Skeletal muscle satellite cell (primary cell): ENCODE data around the gene IMPA2.

Experiments used
- H3K27me3 ChIP-seq: 2 replicates; pipeline ENCODE4 v1.7.0; 2013; ENCODE audit warnings: low read length; ENCODE audit not compliant: control insufficient read depth, insufficient read depth
- H3K36me3 ChIP-seq: 2 replicates; pipeline ENCODE4 v1.7.0; 2013; ENCODE audit warnings: mild to moderate bottlenecking, control low read depth, low read length; ENCODE audit not compliant: insufficient read depth
- H3K4me1 ChIP-seq: 2 replicates; pipeline ENCODE4 v1.7.0; 2013; ENCODE audit warnings: low read length; ENCODE audit not compliant: control insufficient read depth, insufficient read depth
- H3K4me2 ChIP-seq: 2 replicates; pipeline ENCODE4 v1.7.0; 2013; ENCODE audit warnings: mild to moderate bottlenecking, low read length
- H3K4me3 ChIP-seq: 2 replicates; pipeline ENCODE4 v1.7.0; 2013; ENCODE audit warnings: low read length
- H3K9ac ChIP-seq: 2 replicates; pipeline ENCODE4 v1.7.0; 2013; ENCODE audit warnings: mild to moderate bottlenecking, low read depth, low read length, moderate library complexity
- H3K9me3 ChIP-seq: replicated peaks from 2 replicates; pipeline ENCODE4 v1.7.0; 2013; ENCODE audit warnings: mild to moderate bottlenecking, control low read depth, low read length

The IMPA2 gene

DNA sequence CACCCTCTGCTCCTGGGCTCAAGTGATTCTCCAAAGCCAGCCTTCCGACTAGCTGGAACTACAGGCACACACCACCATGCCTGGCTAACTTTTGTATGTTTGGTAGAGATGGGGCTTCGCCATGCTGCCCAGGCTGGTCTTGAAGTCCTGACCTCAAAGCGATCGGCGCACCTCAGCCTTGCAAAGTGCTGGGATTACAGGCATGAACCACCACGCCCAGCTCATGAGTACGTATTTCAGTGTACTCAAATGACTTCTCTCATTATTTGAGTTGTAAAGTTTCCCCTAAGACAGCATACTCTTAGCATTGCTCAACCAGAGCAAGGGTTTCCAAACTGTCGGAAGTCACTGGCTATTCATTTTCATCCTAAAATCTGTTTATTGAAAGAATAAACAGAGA, 40.3 kb downstream of the IMPA2 start:
- no peak overlapping the region for H3K4me2 ChIP-seq

DNA sequence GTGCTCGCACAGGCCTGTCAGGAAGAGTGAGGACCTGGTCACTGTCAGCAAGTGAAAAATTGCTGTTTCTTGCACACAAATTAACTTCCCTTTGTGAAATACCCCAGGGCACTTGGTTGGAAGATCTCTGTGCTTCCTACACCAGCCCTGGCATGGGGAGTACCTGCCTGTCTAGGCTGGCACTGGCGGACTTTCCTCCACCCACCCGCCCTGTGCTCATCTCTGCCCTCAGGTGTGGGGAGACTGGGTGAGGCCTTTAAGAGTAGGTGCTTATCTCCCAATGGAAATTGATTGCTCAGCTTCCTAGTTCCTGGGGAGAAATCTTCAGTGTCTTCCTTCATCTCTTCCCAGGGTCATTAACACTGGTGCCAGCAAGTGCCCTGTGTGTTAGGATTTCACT, 42.1 kb downstream of the IMPA2 start:
- H3K4me3 ChIP-seq = no peak overlapping the region
- no peaks in the 10 kb centered on the region for H3K4me1 ChIP-seq
- no peaks in the 10 kb centered on the region for H3K27me3 ChIP-seq
- no peak overlapping the region for H3K9ac ChIP-seq
- no peaks in the 10 kb centered on the region for H3K36me3 ChIP-seq
- H3K4me2 ChIP-seq = no peak overlapping the region
- H3K9me3 ChIP-seq = no peaks in the 10 kb centered on the region

More for the DNA sequence above, 40.3 kb downstream of the IMPA2 start:
- H3K36me3 ChIP-seq = no peaks in the 10 kb centered on the region
- no peak overlapping the region for H3K9ac ChIP-seq
- H3K9me3 ChIP-seq = no peaks in the 10 kb centered on the region
- H3K4me3 ChIP-seq = no peak overlapping the region
- H3K4me1 ChIP-seq = no peaks in the 10 kb centered on the region
- no peaks in the 10 kb centered on the region for H3K27me3 ChIP-seq

DNA sequence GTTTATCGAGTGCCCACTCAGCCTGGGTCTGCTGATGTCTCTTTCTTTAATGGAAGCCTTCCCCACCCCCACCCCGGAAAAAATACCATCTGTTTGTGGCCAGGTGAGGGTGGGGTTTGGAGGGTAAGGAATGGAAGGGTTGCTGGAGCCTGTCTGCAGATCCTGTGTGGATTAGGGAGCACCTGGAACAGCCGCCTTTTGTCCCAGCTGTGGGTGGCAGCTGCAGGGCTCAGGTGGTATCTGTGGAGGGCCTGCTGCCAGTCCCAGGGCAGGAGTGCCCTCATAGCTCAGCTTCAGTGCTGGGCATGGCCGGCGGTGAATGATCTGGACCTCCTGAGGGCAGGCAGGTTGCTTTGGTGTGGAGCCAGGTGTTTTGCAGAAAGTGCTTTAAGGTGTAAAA, 45.3 kb downstream of the IMPA2 start:
- Histone ChIP-seq H3K4me1 (no peaks in the 10 kb centered on the region), H3K27me3 (no peaks in the 10 kb centered on the region), H3K4me3 (no peak overlapping the region), H3K9me3 (no peaks in the 10 kb centered on the region), H3K36me3 (peaks cover 10% of the 10 kb centered on the region), H3K9ac (no peak overlapping the region), H3K4me2 (no peak overlapping the region)

DNA sequence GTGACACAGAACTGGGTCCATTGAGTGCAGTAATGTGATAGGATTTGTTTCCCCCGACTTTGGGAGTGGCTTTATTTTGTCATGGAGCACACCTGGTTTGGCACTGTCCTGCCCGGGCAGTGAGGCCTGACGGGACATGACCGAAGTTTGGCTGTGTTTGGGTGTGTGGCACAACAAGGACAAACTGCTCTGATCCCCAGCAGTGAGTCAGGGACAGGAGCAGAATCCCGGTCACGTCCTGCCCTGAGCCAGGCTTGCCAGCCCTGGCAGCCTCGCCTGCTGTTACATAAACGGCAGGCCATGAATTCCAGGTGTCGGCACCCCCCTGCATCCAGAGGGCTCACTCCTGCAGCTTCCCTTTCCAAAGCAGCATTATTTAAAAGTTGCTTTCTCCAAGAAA, 45.7 kb downstream of the IMPA2 start:
- no peak overlapping the region for H3K9ac ChIP-seq
- no peaks in the 10 kb centered on the region for H3K4me1 ChIP-seq
- H3K9me3 ChIP-seq = no peaks in the 10 kb centered on the region
- no peak overlapping the region for H3K4me2 ChIP-seq
- H3K4me3 ChIP-seq = no peak overlapping the region
- H3K27me3 ChIP-seq = no peaks in the 10 kb centered on the region
- peaks cover 10% of the 10 kb centered on the region for H3K36me3 ChIP-seq

DNA sequence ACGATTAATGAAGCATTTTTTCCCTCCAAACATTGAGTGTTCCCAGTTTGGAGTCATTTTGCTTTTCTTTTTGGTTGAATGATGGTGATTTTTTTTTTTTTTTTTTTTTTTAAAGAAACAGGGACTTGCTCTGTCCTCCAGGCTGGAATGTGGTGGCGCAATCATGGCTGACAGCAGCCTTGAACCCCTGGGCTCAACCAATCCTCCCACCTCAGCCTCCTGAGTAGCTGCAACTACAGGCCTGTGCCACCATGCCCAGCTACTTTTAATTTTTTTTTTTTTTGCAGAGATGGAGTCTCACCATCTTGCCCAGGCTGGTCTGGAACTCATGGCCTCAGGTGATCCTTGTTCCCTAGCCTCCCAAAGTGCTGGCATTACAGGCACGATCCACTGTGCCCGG, 46.2 kb downstream of the IMPA2 start:
- Histone ChIP-seq H3K9ac (no peak overlapping the region), H3K4me1 (peaks cover under 1% of the 10 kb centered on the region), H3K9me3 (no peaks in the 10 kb centered on the region), H3K27me3 (no peaks in the 10 kb centered on the region), H3K4me2 (no peak overlapping the region), H3K36me3 (peaks cover 10% of the 10 kb centered on the region), H3K4me3 (no peak overlapping the region)

DNA sequence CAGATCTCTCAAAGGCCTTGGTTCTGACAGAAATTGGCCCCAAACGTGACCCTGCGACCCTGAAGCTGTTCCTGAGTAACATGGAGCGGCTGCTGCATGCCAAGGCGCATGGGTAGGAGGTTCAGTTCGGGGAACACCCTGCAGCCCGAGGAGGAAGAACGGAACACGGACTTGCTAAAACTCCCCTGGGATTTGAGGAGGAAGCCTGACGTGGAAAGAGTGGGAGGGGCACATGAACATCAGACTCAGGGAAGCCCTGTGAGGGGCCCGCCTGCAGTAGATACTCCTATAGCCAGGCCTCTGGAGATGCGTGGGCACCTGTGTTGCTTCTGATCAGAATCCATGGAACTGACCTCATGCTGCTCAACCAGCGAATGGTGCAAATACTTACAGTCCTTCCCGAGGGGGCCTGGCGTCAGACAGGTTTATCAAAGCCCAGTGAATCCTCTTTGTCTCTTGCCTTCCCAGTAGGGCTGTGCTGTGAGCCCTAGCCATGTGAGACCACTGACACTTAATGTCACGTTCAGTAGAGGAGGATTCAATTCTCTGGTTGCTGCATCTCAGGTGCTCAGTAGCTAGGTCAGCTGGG, 46.8 kb downstream of the IMPA2 start:
- no peak overlapping the region for H3K4me2 ChIP-seq
- peaks cover 10% of the 10 kb centered on the region for H3K36me3 ChIP-seq
- H3K9me3 ChIP-seq = no peaks in the 10 kb centered on the region
- H3K9ac ChIP-seq = no peak overlapping the region
- no peaks in the 10 kb centered on the region for H3K27me3 ChIP-seq
- no peak overlapping the region for H3K4me3 ChIP-seq
- peaks cover 6% of the 10 kb centered on the region for H3K4me1 ChIP-seq

DNA sequence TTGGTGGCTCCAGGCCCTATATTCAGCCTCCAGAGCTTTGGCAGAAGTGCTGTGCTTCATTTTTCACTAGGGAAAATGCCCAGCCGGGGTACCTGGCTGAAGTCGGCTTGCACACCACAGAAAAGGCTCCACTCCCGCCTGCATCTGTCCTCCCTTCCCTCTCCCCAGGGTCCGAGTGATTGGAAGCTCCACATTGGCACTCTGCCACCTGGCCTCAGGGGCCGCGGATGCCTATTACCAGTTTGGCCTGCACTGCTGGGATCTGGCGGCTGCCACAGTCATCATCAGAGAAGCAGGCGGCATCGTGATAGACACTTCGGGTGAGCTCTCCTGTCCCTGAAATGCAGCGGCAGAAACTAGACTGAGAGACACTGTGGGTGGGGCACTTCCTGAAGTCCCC, 47.4 kb downstream of the IMPA2 start:
- peaks cover 10% of the 10 kb centered on the region for H3K36me3 ChIP-seq
- H3K9ac ChIP-seq = no peak overlapping the region
- H3K4me1 ChIP-seq = peaks cover 8% of the 10 kb centered on the region
- H3K9me3 ChIP-seq = no peaks in the 10 kb centered on the region
- H3K4me2 ChIP-seq = no peak overlapping the region
- no peak overlapping the region for H3K4me3 ChIP-seq
- H3K27me3 ChIP-seq = no peaks in the 10 kb centered on the region

DNA sequence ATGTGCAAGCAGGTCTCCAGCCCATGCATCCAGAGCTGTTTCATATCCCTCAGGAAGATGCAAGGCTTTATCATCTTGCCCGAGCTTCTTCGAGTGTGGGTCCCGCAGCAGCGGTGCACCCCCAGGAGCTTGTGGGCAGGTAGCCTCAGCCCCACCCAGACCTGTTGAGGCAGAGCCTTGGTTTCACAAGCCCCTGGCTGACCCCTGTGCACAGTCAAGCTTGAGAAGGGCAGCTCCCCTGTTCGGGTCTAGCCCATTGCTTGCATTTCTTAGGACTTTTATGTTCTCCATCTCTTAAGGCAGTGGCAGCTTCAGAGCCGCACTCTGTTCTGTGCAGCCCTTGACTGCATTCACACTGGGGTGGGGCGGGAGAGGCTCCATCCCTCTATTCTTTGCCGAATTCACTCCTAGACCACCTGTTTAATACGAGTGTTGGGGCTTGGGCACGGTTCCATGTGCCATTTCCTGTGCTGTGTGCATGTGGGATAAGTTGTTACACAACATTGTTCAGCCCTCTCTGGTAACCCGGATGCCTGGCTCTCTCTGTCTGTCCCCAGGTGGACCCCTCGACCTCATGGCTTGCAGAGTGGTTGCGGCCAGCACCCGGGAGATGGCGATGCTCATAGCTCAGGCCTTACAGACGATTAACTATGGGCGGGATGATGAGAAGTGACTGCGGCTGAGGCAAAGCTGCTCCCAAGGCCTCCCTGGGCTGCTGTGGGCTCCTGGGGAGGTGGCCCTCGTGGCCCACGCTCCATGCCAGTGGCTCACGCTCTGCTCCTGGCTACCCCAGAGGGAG, 48.7 kb downstream of the IMPA2 start:
- Histone ChIP-seq H3K4me1 (peaks cover 8% of the 10 kb centered on the region), H3K36me3 (peaks cover 10% of the 10 kb centered on the region), H3K9ac (no peak overlapping the region), H3K9me3 (no peaks in the 10 kb centered on the region), H3K4me2 (no peak overlapping the region), H3K4me3 (no peak overlapping the region), H3K27me3 (no peaks in the 10 kb centered on the region)

DNA sequence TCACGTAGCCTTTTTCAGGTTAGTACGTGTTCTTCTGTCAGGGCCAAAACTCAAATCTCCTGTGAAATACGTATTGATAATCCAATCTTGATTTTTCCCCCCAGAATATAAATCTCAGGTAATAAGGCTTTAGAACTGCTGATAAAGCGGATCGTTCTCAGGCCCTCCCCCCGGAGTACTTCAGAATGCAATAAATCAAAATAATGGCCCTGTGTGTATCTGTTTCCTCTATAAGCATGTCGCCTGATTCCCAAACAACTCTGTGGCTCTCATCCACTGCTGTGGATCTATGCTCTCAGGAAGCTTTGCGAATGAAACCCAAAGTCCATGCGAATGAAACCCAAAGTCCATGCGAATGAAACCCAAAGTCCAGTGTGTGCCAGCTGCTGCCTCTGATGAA, 49.4 kb downstream of the IMPA2 start:
- Histone ChIP-seq H3K4me1 (peaks cover 8% of the 10 kb centered on the region), H3K9ac (no peak overlapping the region), H3K36me3 (peaks cover 10% of the 10 kb centered on the region), H3K4me3 (no peak overlapping the region), H3K4me2 (no peak overlapping the region), H3K9me3 (no peaks in the 10 kb centered on the region), H3K27me3 (no peaks in the 10 kb centered on the region)

DNA sequence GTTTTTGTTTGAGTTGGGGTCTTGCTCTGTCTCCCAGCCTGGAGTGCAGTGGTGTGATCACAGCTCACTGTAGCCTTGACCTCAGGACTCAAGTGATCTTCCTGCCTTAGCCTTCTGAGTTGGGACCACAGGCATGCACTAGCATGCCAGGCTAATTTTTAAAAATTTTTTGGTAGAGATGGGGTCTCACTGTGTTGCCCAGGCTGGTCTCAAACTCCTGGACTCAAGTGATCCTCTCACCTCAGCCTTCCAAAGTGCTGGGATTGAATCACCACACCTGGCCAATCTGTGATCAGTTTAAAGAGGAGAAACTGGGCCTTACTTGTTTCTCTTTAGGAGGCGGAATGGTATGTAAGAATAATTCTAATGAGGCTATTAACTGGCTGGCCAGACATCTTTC, 49.9 kb downstream of the IMPA2 start:
- no peak overlapping the region for H3K4me2 ChIP-seq
- H3K9ac ChIP-seq = no peak overlapping the region
- H3K27me3 ChIP-seq = no peaks in the 10 kb centered on the region
- no peak overlapping the region for H3K4me3 ChIP-seq
- peaks cover 10% of the 10 kb centered on the region for H3K36me3 ChIP-seq
- no peaks in the 10 kb centered on the region for H3K9me3 ChIP-seq
- H3K4me1 ChIP-seq = peaks cover 8% of the 10 kb centered on the region

DNA sequence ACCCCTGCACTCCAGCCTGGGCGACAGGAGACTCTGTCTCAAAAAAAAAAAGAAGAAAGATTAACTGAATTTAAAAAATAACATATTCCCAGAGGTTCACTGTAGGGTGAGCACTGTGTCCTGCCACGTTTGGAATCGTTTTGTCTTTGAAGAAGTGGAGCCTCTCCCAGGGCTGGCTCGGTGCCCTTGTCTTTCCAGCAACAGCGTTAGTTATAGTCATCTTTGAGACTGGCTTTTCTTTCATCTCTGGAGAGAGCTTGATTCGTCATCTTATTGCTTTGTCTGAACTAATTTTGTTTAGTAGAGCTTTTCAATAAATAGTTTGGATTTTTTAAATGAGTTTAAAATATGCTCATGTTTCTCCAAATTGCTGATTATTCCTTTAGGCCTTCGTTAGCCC, 50.5 kb downstream of the IMPA2 start:
- Histone ChIP-seq H3K4me3 (no peak overlapping the region), H3K9me3 (no peaks in the 10 kb centered on the region), H3K36me3 (peaks cover 10% of the 10 kb centered on the region), H3K9ac (no peak overlapping the region), H3K4me2 (no peak overlapping the region), H3K4me1 (peaks cover 8% of the 10 kb centered on the region), H3K27me3 (no peaks in the 10 kb centered on the region)
